Fibroblast of lung (primary cell): Measurements from ENCODE around the gene DLGAP1. TPM values are rescaled to one million over a fixed set of nuclear protein-coding genes. Genes with fewer than 3 reads are reported as not detected.

ENCODE experiments used
- DNase-seq, 2 donors: peaks; one replicate each; pipeline versions ENCODE4 v3.0.0 to v3.0.0-alpha.2; 2010; ENCODE audit warnings: low read depth in 2 of 2
- H2AFZ ChIP-seq: 2 replicates; pipeline ENCODE4 v1.5.1; 2012; ENCODE audit warnings: low read length, control low read depth, inconsistent platforms
- H3K27ac ChIP-seq: 2 replicates; pipeline ENCODE4 v1.5.1; 2011; ENCODE audit warnings: low read length, control low read depth; ENCODE audit not compliant: insufficient read depth
- H3K27me3 ChIP-seq: 2 replicates; pipeline ENCODE4 v1.5.1; 2011; ENCODE audit warnings: mild to moderate bottlenecking, low read length; ENCODE audit not compliant: control insufficient read depth, insufficient read depth
- H3K36me3 ChIP-seq: 2 replicates; pipeline ENCODE4 v1.5.1; 2011; ENCODE audit warnings: low read length; ENCODE audit not compliant: control insufficient read depth, insufficient read depth
- H3K4me1 ChIP-seq: 2 replicates; pipeline ENCODE4 v1.5.1; 2011; ENCODE audit warnings: low read length; ENCODE audit not compliant: control insufficient read depth, insufficient read depth; ENCODE audit errors: extremely low read depth
- H3K4me2 ChIP-seq: 2 replicates; pipeline ENCODE4 v1.5.1; 2011; ENCODE audit warnings: low read length, control low read depth; ENCODE audit not compliant: insufficient read depth; ENCODE audit errors: extremely low read depth
- H3K4me3 ChIP-seq, 4 experiments: fragments of 200-600 bp in 1 of 4; sonication (generic) in 1 of 4; replicated peaks in 1 of 4; 2 replicates each; pipeline ENCODE4 v1.5.1; 2011 to 2016; ENCODE audit warnings: low read length in 4 of 4, low read depth in 3 of 4, mild to moderate bottlenecking in 3 of 4, control low read depth in 2 of 4, inconsistent platforms in 1 of 4, mixed read lengths in 1 of 4; ENCODE audit not compliant: insufficient read depth in 1 of 4; ENCODE audit errors: control extremely low read depth in 1 of 4
- H3K79me2 ChIP-seq: 2 replicates; pipeline ENCODE4 v1.5.1; 2012; ENCODE audit warnings: mild to moderate bottlenecking, low read length, inconsistent platforms; ENCODE audit not compliant: control insufficient read depth, insufficient read depth
- H3K9ac ChIP-seq: 2 replicates; pipeline ENCODE4 v1.5.1; 2011; ENCODE audit warnings: mild to moderate bottlenecking, low read length, control low read depth; ENCODE audit not compliant: insufficient read depth
- H3K9me3 ChIP-seq: 2 replicates; pipeline ENCODE4 v1.5.1; 2012; ENCODE audit warnings: low read depth, low read length; ENCODE audit not compliant: control insufficient read depth, insufficient read depth
- H4K20me1 ChIP-seq: 2 replicates; pipeline ENCODE4 v1.5.1; 2011; ENCODE audit warnings: low read length; ENCODE audit not compliant: control insufficient read depth, insufficient read depth; ENCODE audit errors: extremely low read depth
- EZH2 ChIP-seq: IDR thresholded peaks from 2 replicates; pipeline ENCODE4 v1.5.1; 2012; ENCODE audit warnings: low read length, control low read depth, mild to moderate bottlenecking; ENCODE audit errors: missing control alignments
- polyA plus RNA-seq, 2 donors: library from polyadenylated mRNA; depleted of rRNA in 1 of 2; stranded (reverse) in 1 of 2; unstranded in 1 of 2; fragments of >200 nt; gene quantifications; 2 replicates each; pipeline ENCODE4 v1.2.1, GENCODE V29; 2011 to 2012; ENCODE audit warnings: missing spikeins in 1 of 2
- total RNA-seq: library from RNA; depleted of rRNA; stranded (reverse); fragments of >200 nt; gene quantifications from 2 replicates; pipeline ENCODE4 v1.2.1, GENCODE V29; 2014
- TF ChIP-seq, protein P1 (sequence below), 2 donors: IDR thresholded peaks in 1 of 2; conservative IDR thresholded peaks in 1 of 2; 1 replicate in 1 of 2; 2 replicates in 1 of 2; pipeline ENCODE4 v1.5.1; 2011 to 2012; ENCODE audit warnings: low read length in 2 of 2, control low read depth in 1 of 2, inconsistent platforms in 1 of 2, low read depth in 1 of 2, mild to moderate bottlenecking in 1 of 2

Gene DLGAP1
- total and polyA plus RNA-seq, 2 donors (not counting 1 experiment from before 2014, with no cell fraction given) = 0.16 to 0.17 TPM

DNA sequence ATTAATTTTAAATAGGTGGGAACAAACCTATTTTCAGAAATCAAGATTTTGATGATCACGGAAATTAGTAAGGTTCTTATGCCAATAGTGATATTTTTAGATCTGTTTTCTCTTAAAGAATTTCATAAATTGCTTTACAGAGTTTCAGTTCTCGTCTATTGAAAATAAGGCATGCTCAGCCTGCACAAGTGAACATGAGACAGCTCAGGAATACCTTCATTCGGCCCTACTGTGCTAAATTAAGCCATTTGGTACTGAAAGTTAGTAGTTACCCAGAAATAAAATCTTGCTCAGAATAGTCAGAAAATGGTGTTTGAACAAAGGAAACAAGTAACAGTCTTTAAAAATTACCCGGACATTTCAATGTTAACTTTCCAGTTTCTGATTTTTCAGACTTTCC is 60.4 kb downstream of the DLGAP1 start:
- no peak overlapping the region for H3K27ac ChIP-seq
- DNase-seq = no peak
- no peaks in the 10 kb centered on the region for H3K27me3 ChIP-seq
- H3K4me1 ChIP-seq = no peaks in the 10 kb centered on the region
- no peak overlapping the region for H3K9ac ChIP-seq
- no peaks in the 10 kb centered on the region for H3K79me2 ChIP-seq
- no peaks in the 10 kb centered on the region for H3K36me3 ChIP-seq
- no peak overlapping the region for H3K4me2 ChIP-seq
- H2AFZ ChIP-seq = no peak overlapping the region
- H3K9me3 ChIP-seq = no peaks in the 10 kb centered on the region
- TF ChIP-seq EZH2 = no peak
- TF ChIP-seq, protein P1, sequence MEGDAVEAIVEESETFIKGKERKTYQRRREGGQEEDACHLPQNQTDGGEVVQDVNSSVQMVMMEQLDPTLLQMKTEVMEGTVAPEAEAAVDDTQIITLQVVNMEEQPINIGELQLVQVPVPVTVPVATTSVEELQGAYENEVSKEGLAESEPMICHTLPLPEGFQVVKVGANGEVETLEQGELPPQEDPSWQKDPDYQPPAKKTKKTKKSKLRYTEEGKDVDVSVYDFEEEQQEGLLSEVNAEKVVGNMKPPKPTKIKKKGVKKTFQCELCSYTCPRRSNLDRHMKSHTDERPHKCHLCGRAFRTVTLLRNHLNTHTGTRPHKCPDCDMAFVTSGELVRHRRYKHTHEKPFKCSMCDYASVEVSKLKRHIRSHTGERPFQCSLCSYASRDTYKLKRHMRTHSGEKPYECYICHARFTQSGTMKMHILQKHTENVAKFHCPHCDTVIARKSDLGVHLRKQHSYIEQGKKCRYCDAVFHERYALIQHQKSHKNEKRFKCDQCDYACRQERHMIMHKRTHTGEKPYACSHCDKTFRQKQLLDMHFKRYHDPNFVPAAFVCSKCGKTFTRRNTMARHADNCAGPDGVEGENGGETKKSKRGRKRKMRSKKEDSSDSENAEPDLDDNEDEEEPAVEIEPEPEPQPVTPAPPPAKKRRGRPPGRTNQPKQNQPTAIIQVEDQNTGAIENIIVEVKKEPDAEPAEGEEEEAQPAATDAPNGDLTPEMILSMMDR (conservative IDR thresholded peaks at IDR 0.05 in 1 of 2, IDR thresholded peaks at IDR 0.05 in 1 of 2; ENCODE audit: low read depth in 1 of 2, low read length in 2 of 2) = no peak
- H3K4me3 ChIP-seq = no peak overlapping the region
- no peaks in the 10 kb centered on the region for H4K20me1 ChIP-seq

DNA sequence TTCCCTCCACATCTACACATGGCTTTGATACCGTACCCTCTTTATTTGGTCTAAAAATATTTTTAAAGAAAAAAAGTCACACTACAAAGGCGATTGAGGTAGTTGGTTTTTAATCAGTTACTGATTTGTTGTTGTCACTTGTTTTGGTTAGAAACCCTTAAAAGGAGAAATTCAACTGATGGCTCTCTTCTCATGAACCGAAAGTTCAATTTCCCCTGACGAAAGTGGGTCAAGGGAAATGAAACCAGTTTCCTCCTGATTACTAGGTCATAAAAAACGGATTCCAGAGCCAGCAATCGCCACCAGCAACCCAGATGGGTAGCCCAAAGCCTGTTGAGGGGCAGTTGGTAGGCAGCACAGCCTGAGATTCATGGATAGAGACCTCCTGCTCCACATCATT is 63.2 kb downstream of the DLGAP1 start:
- TF ChIP-seq, protein P1 (conservative IDR thresholded peaks at IDR 0.05 in 1 of 2, IDR thresholded peaks at IDR 0.05 in 1 of 2; ENCODE audit: low read depth in 1 of 2, low read length in 2 of 2) = no peak
- TF ChIP-seq EZH2 = no peak
- no peak overlapping the region for H3K9ac ChIP-seq
- no peak overlapping the region for H3K4me2 ChIP-seq
- H3K27ac ChIP-seq = no peak overlapping the region
- H3K4me3 ChIP-seq = no peak overlapping the region
- H3K36me3 ChIP-seq = no peaks in the 10 kb centered on the region
- no peaks in the 10 kb centered on the region for H3K9me3 ChIP-seq
- no peaks in the 10 kb centered on the region for H4K20me1 ChIP-seq
- no peak overlapping the region for H2AFZ ChIP-seq
- no peak for DNase-seq
- no peaks in the 10 kb centered on the region for H3K79me2 ChIP-seq
- H3K4me1 ChIP-seq = no peaks in the 10 kb centered on the region
- H3K27me3 ChIP-seq = no peaks in the 10 kb centered on the region

DNA sequence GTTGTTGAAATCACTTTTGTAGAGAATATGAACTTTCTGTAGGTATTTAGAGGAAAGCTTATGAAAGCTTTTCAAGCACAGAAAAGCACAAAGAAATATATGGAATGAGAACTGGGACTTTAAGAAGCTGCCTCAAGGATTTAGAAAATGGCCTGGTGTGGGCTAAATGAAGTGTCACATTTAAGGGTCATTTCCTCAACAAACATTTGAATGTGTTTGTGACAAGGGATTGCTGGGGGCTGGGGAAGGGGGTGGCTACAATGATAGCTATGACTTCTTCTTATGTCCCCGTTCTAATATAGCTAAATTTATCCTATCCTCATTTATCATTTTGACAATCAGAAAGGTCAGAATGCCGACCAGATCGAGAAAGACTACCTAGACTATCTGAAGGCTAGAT is 69.2 kb downstream of the DLGAP1 start:
- H3K9ac ChIP-seq = no peak overlapping the region
- no peak for DNase-seq
- TF ChIP-seq, protein P1 (conservative IDR thresholded peaks at IDR 0.05 in 1 of 2, IDR thresholded peaks at IDR 0.05 in 1 of 2; ENCODE audit: low read depth in 1 of 2, low read length in 2 of 2) = no peak
- TF ChIP-seq EZH2 = no peak
- no peaks in the 10 kb centered on the region for H4K20me1 ChIP-seq
- H3K4me1 ChIP-seq = no peaks in the 10 kb centered on the region
- no peak overlapping the region for H2AFZ ChIP-seq
- no peak overlapping the region for H3K4me2 ChIP-seq
- no peaks in the 10 kb centered on the region for H3K27me3 ChIP-seq
- H3K9me3 ChIP-seq = no peaks in the 10 kb centered on the region
- no peaks in the 10 kb centered on the region for H3K79me2 ChIP-seq
- no peak overlapping the region for H3K27ac ChIP-seq
- no peak overlapping the region for H3K4me3 ChIP-seq
- H3K36me3 ChIP-seq = no peaks in the 10 kb centered on the region
